H1 (cell line): ENCODE measurements around the gene ACTA2. TPM values are rescaled to one million over a fixed set of nuclear protein-coding genes. Genes with fewer than 3 reads are reported as not detected.

Source experiments
- CTCF ChIA-PET: fragments of 300-600 bp; sonication (Branson Sonifier 250); formaldehyde crosslinking; loops from one replicate; lab custom pipeline; 2021; ENCODE audit not compliant: partially characterized antibody; lab: Charles Lee
- POLR2A ChIA-PET: fragments of 300-600 bp; sonication (Branson Sonifier 250); formaldehyde crosslinking; loops from one replicate; lab custom pipeline; 2021; ENCODE audit warnings: inconsistent platforms; ENCODE audit not compliant: partially characterized antibody; lab: Charles Lee
- DNase-seq, 2 experiments: peaks; one replicate each; pipeline versions ENCODE4 v3.0.0 to v3.0.0-alpha.2; 2010 to 2022; ENCODE audit warnings: low spot score in 2 of 2, low read depth in 1 of 2, mixed read lengths in 1 of 2
- FAIRE-seq: peaks from 2 replicates; lab custom pipeline; 2011; peaks lifted over from hg19 to GRCh38; lab: Jason Lieb, UNC
- H2AFZ ChIP-seq: 2 replicates; pipeline ENCODE4 v1.8.1; 2012; ENCODE audit warnings: low read length, inconsistent platforms
- H2AK5ac ChIP-seq: 2 replicates; pipeline ENCODE4 v1.6.1; 2013; ENCODE audit warnings: low read depth, low read length
- H2BK120ac ChIP-seq: replicated peaks from 2 replicates; pipeline ENCODE3; 2013; ENCODE audit warnings: low read depth, low read length, inconsistent platforms
- H2BK12ac ChIP-seq: 2 replicates; pipeline ENCODE4 v1.6.1; 2013; ENCODE audit warnings: low read depth, low read length
- H2BK15ac ChIP-seq: 2 replicates; pipeline ENCODE4 v1.6.1; 2013; ENCODE audit warnings: low read length
- H2BK20ac ChIP-seq: 2 replicates; pipeline ENCODE4 v1.6.1; 2013; ENCODE audit warnings: low read length
- H2BK5ac ChIP-seq: 2 replicates; pipeline ENCODE4 v1.6.1; 2013; ENCODE audit warnings: low read depth, low read length
- H3K14ac ChIP-seq: 2 replicates; pipeline ENCODE4 v1.6.1; 2013; ENCODE audit warnings: inconsistent platforms; ENCODE audit not compliant: insufficient read length
- H3K18ac ChIP-seq: 2 replicates; pipeline ENCODE4 v1.6.1; 2013; ENCODE audit warnings: low read length; ENCODE audit errors: extremely low read depth
- H3K23ac ChIP-seq: 2 replicates; pipeline ENCODE4 v1.6.1; 2013; ENCODE audit warnings: inconsistent platforms; ENCODE audit not compliant: insufficient read length
- H3K23me2 ChIP-seq: 2 replicates; pipeline ENCODE4 v1.6.1; 2013; ENCODE audit warnings: low read depth, low read length
- H3K27ac ChIP-seq: 2 replicates; pipeline ENCODE4 v1.6.1; 2011; ENCODE audit warnings: low read depth, low read length, inconsistent platforms
- H3K27me3 ChIP-seq, 4 experiments: replicated peaks in 1 of 4; 1 replicate in 1 of 4; 2 replicates in 3 of 4; pipeline versions ENCODE4 v1.6.1 to v1.8.1; 2011 to 2013; ENCODE audit warnings: low read length in 3 of 4, mild to moderate bottlenecking in 3 of 4, inconsistent platforms in 2 of 4, mixed read lengths in 2 of 4, moderate library complexity in 1 of 4; ENCODE audit not compliant: control insufficient read depth in 3 of 4, insufficient read depth in 3 of 4; ENCODE audit errors: extremely low read depth in 1 of 4
- H3K36me3 ChIP-seq, 4 experiments: 2 replicates each; pipeline versions ENCODE4 v1.6.1 to v1.8.1; 2011 to 2013; ENCODE audit warnings: mild to moderate bottlenecking in 4 of 4, low read length in 3 of 4, moderate library complexity in 2 of 4, control low read depth in 1 of 4, inconsistent platforms in 1 of 4; ENCODE audit not compliant: insufficient read depth in 4 of 4, control insufficient read depth in 2 of 4
- H3K4ac ChIP-seq: replicated peaks from 2 replicates; pipeline ENCODE3; 2013; ENCODE audit warnings: low read length, low read depth, mixed read lengths, inconsistent platforms; ENCODE audit not compliant: insufficient read length
- H3K4me1 ChIP-seq, 4 experiments: replicated peaks in 1 of 4; 1 replicate in 1 of 4; 2 replicates in 3 of 4; pipeline versions ENCODE4 v1.6.1 to v1.8.1; 2011 to 2013; ENCODE audit warnings: low read length in 3 of 4, inconsistent platforms in 2 of 4, mixed read lengths in 1 of 4; ENCODE audit not compliant: insufficient read depth in 4 of 4, control insufficient read depth in 3 of 4
- H3K4me2 ChIP-seq, 2 experiments: 2 replicates each; pipeline versions ENCODE4 v1.6.1 to v1.8.1; 2011 to 2013; ENCODE audit warnings: low read depth in 2 of 2, low read length in 2 of 2, control low read depth in 1 of 2, inconsistent platforms in 1 of 2, mild to moderate bottlenecking in 1 of 2; ENCODE audit not compliant: insufficient read depth in 1 of 2
- H3K4me3 ChIP-seq, 4 experiments: fragments of 200-600, 300-600 bp in 1 of 4; sonication (generic), shearing (Covaris generic), sonication (Bioruptor Twin) in 1 of 4; 2 replicates each; pipeline versions ENCODE4 v1.5.1 to v1.8.1; 2011 to 2016; ENCODE audit warnings: low read length in 4 of 4, low read depth in 3 of 4, control low read depth in 2 of 4, inconsistent platforms in 2 of 4, mild to moderate bottlenecking in 2 of 4, mixed read lengths in 1 of 4, moderate library complexity in 1 of 4; ENCODE audit not compliant: insufficient read depth in 2 of 4; ENCODE audit errors: extremely low read depth in 1 of 4
- H3K56ac ChIP-seq: replicated peaks from 2 replicates; pipeline ENCODE3; 2013; ENCODE audit warnings: low read depth, mild to moderate bottlenecking, mixed read lengths, low read length, inconsistent platforms; ENCODE audit not compliant: insufficient read length
- H3K79me1 ChIP-seq: 2 replicates; pipeline ENCODE4 v1.6.1; 2013; ENCODE audit warnings: low read depth, low read length, control low read depth
- H3K79me2 ChIP-seq, 2 experiments: 2 replicates each; pipeline versions ENCODE4 v1.6.1 to v1.8.1; 2012 to 2013; ENCODE audit warnings: low read length in 2 of 2, mild to moderate bottlenecking in 2 of 2, inconsistent platforms in 1 of 2; ENCODE audit not compliant: insufficient read depth in 2 of 2, control insufficient read depth in 1 of 2
- H3K9ac ChIP-seq, 4 experiments: replicated peaks in 1 of 4; 1 replicate in 1 of 4; 2 replicates in 3 of 4; pipeline versions ENCODE4 v1.6.1 to v1.8.1; 2011 to 2013; ENCODE audit warnings: low read depth in 3 of 4, low read length in 3 of 4, control low read depth in 2 of 4, mild to moderate bottlenecking in 2 of 4, moderate library complexity in 2 of 4, inconsistent platforms in 1 of 4; ENCODE audit errors: extremely low read depth in 1 of 4
- H3K9me3 ChIP-seq, 2 experiments: 2 replicates each; pipeline versions ENCODE4 v1.6.1 to v1.8.1; 2012 to 2013; ENCODE audit warnings: mild to moderate bottlenecking in 2 of 2, moderate library complexity in 2 of 2, control low read depth in 1 of 2, inconsistent platforms in 1 of 2, low read depth in 1 of 2, low read length in 1 of 2, mixed read lengths in 1 of 2; ENCODE audit not compliant: insufficient read depth in 2 of 2
- H4K20me1 ChIP-seq, 2 experiments: replicated peaks in 1 of 2; 2 replicates each; pipeline versions ENCODE3 to v1.8.1; 2011 to 2013; ENCODE audit warnings: inconsistent platforms in 2 of 2, low read length in 2 of 2, mild to moderate bottlenecking in 1 of 2; ENCODE audit not compliant: insufficient read depth in 2 of 2, control insufficient read depth in 1 of 2
- H4K5ac ChIP-seq: 2 replicates; pipeline ENCODE4 v1.6.1; 2013; ENCODE audit warnings: low read length, low read depth, mixed read lengths, inconsistent platforms; ENCODE audit not compliant: insufficient read length
- H4K8ac ChIP-seq: 2 replicates; pipeline ENCODE4 v1.8.0; 2013; ENCODE audit warnings: mild to moderate bottlenecking, moderate library complexity, low read length, inconsistent platforms; ENCODE audit not compliant: insufficient read depth; ENCODE audit errors: extremely low read depth
- H4K91ac ChIP-seq: replicated peaks from 2 replicates; pipeline ENCODE3; 2013; ENCODE audit warnings: low read length, mixed read lengths, inconsistent platforms; ENCODE audit not compliant: insufficient read length
- ASH2L ChIP-seq: fragments of 200-600, 300-600 bp; sonication (generic); IDR thresholded peaks from one replicate; pipeline ENCODE4 v1.7.1; 2017; ENCODE audit warnings: low read length
- FOSL1 ChIP-seq: IDR thresholded peaks from 2 replicates; pipeline ENCODE4 v1.6.1; 2011; ENCODE audit warnings: mild to moderate bottlenecking, low read depth, low read length, moderate library complexity; ENCODE audit not compliant: insufficient read depth
- NANOG ChIP-seq: IDR thresholded peaks from 2 replicates; pipeline ENCODE4 v1.6.1; 2011; ENCODE audit warnings: low read length, low read depth, mild to moderate bottlenecking, inconsistent platforms; ENCODE audit not compliant: insufficient read depth, poor library complexity, severe bottlenecking
- SAP30 ChIP-seq: fragments of 300-600 bp; sonication (generic); IDR thresholded peaks from 2 replicates; pipeline ENCODE4 v1.7.1; 2012; ENCODE audit warnings: low read length, moderate library complexity, mild to moderate bottlenecking, inconsistent platforms; ENCODE audit not compliant: insufficient read depth, insufficient replicate concordance
- SUZ12 ChIP-seq: fragments of 200-600 bp; sonication (generic); IDR thresholded peaks from 2 replicates; pipeline ENCODE4 v1.6.1; 2012; ENCODE audit warnings: mild to moderate bottlenecking, inconsistent platforms, low read length, moderate library complexity, mixed read lengths
- WGBS, 2 experiments: shearing (Covaris generic) in 1 of 2; methylation state at CpG; one replicate each; pipeline versions ENCODE4 v1.1.6 to v1.1.7; 2013 to 2015; ENCODE audit warnings: low lambda C conversion rate in 2 of 2, mixed read lengths in 2 of 2, inconsistent platforms in 1 of 2, low coverage in 1 of 2, missing lambda C conversion rate in 1 of 2; ENCODE audit not compliant: insufficient replicate concordance in 2 of 2, insufficient coverage in 1 of 2, insufficient read length in 1 of 2; ENCODE audit errors: extremely low coverage in 1 of 2, missing lambda C conversion rate in 1 of 2; 5-methylcytosine and 5-hydroxymethylcytosine counted together
- polyA plus RNA-seq, 7 experiments: library from polyadenylated mRNA; depleted of rRNA in 3 of 7; stranded (reverse) in 5 of 7; unstranded in 2 of 7; fragments of >200 nt in 5 of 7; fragments of 200-250 nt in 2 of 7; gene quantifications; 1 replicate in 5 of 7; 2 replicates in 1 of 7; 4 replicates in 1 of 7; pipeline versions ENCODE4 v1.2.1 to v1.2.3, GENCODE V29; 2011 to 2013; ENCODE audit warnings: missing spikeins in 2 of 7, mixed read lengths in 2 of 7
- total RNA-seq: library from RNA; stranded (reverse); fragmentation: NEBNext Ultra II Directional; extraction: Animal tissue kit (Norgen Biotek cat#: 25700); gene quantifications from 2 replicates; pipeline ENCODE4 v1.2.1, GENCODE V29; 2021
- TF ChIP-seq, protein P1 (sequence below): IDR thresholded peaks from 2 replicates; pipeline ENCODE4 v1.6.1; 2011; ENCODE audit warnings: low read depth, mild to moderate bottlenecking, low read length; ENCODE audit not compliant: insufficient read depth

The ACTA2 gene
- total and polyA plus RNA-seq, 2 of the 8 experiments (the other 6 are each of a cell fraction or from before 2014, with no cell fraction given) = 3.5 to 8.9 TPM

DNA sequence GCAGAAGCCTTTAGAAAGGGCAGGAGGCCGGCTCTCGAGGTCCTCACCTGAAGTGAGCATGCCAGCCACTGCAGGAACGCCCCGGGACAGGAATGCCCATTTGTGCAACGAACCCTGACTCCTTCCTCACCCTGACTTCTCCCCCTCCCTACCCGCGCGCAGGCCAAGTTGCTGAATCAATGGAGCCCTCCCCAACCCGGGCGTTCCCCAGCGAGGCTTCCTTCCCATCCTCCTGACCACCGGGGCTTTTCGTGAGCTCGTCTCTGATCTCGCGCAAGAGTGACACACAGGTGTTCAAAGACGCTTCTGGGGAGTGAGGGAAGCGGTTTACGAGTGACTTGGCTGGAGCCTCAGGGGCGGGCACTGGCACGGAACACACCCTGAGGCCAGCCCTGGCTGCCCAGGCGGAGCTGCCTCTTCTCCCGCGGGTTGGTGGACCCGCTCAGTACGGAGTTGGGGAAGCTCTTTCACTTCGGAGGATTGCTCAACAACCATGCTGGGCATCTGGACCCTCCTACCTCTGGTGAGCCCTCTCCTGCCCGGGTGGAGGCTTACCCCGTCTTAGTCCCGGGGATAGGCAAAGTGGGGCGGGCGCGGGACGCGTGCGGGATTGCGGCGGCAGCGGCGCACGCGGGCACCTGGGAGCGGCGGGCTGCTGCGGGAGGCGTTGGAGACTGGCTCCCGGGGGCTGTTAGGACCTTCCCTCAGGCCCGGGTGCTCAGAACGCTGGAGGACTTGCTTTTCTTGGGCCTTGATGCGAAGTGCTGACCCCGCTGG is 38.0 kb upstream of the ACTA2 start, which contains the start of gene FAS:
TSS of gene FAS (plus strand) at position 415 of the 777 bp plus-strand sequence. CDS start at position 494, 79 bp downstream.
- Histone ChIP-seq H2BK20ac (no peak within 1 kb of the TSS), H2AK5ac (no peak within 1 kb of the TSS), H3K4me1 (peaks cover 0 to 9% (median 1%) of the 10 kb centered on the region in 4 experiments; a peak in 3 of 7 replicates), H3K36me3 (no peaks in the 10 kb centered on the region), H3K14ac (peak within 1 kb of the TSS; percentile 40), H3K56ac (peak within 1 kb of the TSS; percentile 62), H2BK120ac (peak within 1 kb of the TSS; percentile 69), H3K79me1 (no peaks in the 10 kb centered on the region), H3K27me3 (peaks cover 0 to 13% (median 7%) of the 10 kb centered on the region in 4 experiments; a peak in 6 of 7 replicates), H2AFZ (peak within 1 kb of the TSS; percentile 44), H3K9me3 (no peaks in the 10 kb centered on the region), H3K23me2 (peaks cover 7% of the 10 kb centered on the region; the same call in 1 of the 2 replicates), H3K23ac (no peak within 1 kb of the TSS), H3K79me2 (no peaks in the 10 kb centered on the region; a peak in 1 of 4 replicates), H4K5ac (peak within 1 kb of the TSS; percentile 58), H3K4me2 (peak within 1 kb of the TSS; percentile 79 to 86), H4K91ac (peak within 1 kb of the TSS; percentile 84), H2BK15ac (no peak within 1 kb of the TSS), H4K20me1 (no peaks in the 10 kb centered on the region), H3K18ac (peak within 1 kb of the TSS; percentile 22; the same call in 1 of the 2 replicates), H3K9ac (peak within 1 kb of the TSS in 3 of 4 experiments; percentile 9 to 60 (median 16); a peak in 5 of 7 replicates), H4K8ac (peak within 1 kb of the TSS; percentile 84; the same call in 1 of the 2 replicates), H3K27ac (peak within 1 kb of the TSS; percentile 30; the same call in 1 of the 2 replicates), H3K4me3 (peak within 1 kb of the TSS; percentile 68 to 88 (median 87)), H3K4ac (no peak within 1 kb of the TSS), H2BK12ac (peak within 1 kb of the TSS; percentile 42; the same call in 1 of the 2 replicates), H2BK5ac (no peak within 1 kb of the TSS)
- CTCF ChIA-PET = interaction anchor here (0.7 to 6.0 kb wide), 20 partner anchors 8 to 227 kb away, joined by 3 to 103 read pairs (median 4); no protein-coding TSS in a partner anchor
- no peak for FAIRE-seq
- POLR2A ChIA-PET = interaction anchor here (0.9 to 1.2 kb wide), 3 partner anchors 11 to 231 kb away, joined by 3 to 5 read pairs (median 3); no protein-coding TSS in a partner anchor
- DNase-seq = peak in 1 of 2 experiments; percentile 74
- WGBS, 2 experiments = 2% methylated on average over 50 of the region's 51 CpGs; no CpG with 5 or more reads in 1 of the 2 experiments
- no peak for TF ChIP-seq FOSL1
- TF ChIP-seq, protein P1, sequence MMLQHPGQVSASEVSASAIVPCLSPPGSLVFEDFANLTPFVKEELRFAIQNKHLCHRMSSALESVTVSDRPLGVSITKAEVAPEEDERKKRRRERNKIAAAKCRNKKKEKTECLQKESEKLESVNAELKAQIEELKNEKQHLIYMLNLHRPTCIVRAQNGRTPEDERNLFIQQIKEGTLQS = no peak
- TF ChIP-seq NANOG = no peak
- peak; percentile 27 for TF ChIP-seq SAP30
- peak; percentile 19; the same call in 1 of the 2 replicates for TF ChIP-seq SUZ12
- peak; percentile 42 for TF ChIP-seq ASH2L
